Measurements from ENCODE around the gene FAM83B.

DNA sequence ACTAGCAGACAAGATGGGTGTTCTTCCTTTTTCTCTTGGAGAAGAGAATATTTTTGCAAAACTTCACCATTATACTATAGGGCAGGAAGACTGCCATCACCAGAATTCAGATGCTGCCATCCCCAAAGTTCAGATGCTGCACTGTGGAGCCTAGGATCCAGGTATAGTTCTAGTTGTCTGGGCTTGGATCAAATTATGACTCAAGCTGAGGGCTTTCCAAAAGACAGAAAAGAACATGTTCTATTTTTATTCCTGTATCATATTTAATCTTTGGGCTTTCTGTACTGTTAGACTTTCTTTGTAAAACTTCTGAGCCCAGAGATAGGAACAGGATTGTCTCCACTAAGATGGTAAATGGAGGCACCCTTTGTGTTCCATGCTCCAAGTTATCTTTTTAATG lies 22.0 kb downstream of the FAM83B start:
- TF ChIP-seq, protein P1, sequence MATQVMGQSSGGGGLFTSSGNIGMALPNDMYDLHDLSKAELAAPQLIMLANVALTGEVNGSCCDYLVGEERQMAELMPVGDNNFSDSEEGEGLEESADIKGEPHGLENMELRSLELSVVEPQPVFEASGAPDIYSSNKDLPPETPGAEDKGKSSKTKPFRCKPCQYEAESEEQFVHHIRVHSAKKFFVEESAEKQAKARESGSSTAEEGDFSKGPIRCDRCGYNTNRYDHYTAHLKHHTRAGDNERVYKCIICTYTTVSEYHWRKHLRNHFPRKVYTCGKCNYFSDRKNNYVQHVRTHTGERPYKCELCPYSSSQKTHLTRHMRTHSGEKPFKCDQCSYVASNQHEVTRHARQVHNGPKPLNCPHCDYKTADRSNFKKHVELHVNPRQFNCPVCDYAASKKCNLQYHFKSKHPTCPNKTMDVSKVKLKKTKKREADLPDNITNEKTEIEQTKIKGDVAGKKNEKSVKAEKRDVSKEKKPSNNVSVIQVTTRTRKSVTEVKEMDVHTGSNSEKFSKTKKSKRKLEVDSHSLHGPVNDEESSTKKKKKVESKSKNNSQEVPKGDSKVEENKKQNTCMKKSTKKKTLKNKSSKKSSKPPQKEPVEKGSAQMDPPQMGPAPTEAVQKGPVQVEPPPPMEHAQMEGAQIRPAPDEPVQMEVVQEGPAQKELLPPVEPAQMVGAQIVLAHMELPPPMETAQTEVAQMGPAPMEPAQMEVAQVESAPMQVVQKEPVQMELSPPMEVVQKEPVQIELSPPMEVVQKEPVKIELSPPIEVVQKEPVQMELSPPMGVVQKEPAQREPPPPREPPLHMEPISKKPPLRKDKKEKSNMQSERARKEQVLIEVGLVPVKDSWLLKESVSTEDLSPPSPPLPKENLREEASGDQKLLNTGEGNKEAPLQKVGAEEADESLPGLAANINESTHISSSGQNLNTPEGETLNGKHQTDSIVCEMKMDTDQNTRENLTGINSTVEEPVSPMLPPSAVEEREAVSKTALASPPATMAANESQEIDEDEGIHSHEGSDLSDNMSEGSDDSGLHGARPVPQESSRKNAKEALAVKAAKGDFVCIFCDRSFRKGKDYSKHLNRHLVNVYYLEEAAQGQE (IDR thresholded peaks at IDR 0.05): no peak
- TF ChIP-seq MAX (IDR thresholded peaks at IDR 0.05): no peak
- no peak for TF ChIP-seq CTCF (IDR thresholded peaks at IDR 0.05)

Data from A549 (cell line).